ENCODE data around the gene EP400.

EP400 gene

DNA sequence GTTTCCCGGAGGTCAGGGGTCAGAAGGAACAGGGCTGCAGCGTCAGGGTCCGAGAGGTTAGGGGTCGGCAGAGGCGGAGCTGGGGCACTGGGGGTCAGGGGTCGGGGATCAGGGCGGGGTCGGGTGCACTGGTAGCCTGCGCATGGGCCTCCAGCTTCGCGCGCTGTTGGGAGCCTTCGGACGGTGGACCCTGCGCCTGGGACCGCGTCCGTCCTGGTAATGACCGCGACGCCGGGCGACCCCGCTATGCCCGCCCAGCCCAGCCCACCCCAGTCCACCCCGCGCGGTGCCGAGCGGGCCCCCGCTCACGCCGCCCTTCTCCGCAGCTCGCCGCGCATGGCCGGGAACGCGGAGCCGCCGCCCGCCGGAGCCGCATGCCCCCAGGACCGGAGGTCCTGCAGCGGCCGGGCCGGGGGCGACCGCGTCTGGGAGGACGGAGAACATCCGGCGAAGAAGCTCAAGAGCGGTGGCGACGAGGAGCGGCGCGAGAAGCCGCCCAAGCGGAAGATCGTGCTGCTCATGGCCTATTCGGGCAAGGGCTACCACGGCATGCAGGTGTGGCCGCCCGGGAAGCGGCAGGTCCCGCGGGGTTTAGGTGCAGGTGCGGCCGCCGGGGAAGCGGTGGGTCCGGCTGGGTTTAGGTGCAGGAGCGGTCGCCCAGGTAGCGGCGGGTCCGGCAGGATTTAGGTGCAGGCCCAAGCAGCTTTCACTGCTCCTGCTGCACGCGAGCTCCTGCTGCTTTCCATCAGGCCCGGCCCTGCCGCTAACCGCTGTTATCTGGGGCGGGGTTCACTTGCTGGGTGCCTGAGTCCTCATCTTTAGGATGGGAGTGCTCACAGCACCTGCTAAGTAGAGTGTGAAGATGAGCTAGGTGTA, 19.9 kb upstream of the EP400 start:
- Histone ChIP-seq H3K9me3 (ENCODE audit: severe bottlenecking) (peaks cover 9% of the 10 kb centered on the region), H3K27ac (peak overlapping the region; percentile 76), H3K27me3 (ENCODE audit: insufficient read depth, low read depth, severe bottlenecking) (no peaks in the 10 kb centered on the region), H3K4me3 (ENCODE audit: low read depth, low read length) (peak overlapping the region; percentile 62), H3K36me3 (peaks cover 36% of the 10 kb centered on the region)
- TF ChIP-seq CTCF (IDR thresholded peaks at IDR 0.05; ENCODE audit: low read depth, low read length): no peak
- no peak for DNase-seq

DNA sequence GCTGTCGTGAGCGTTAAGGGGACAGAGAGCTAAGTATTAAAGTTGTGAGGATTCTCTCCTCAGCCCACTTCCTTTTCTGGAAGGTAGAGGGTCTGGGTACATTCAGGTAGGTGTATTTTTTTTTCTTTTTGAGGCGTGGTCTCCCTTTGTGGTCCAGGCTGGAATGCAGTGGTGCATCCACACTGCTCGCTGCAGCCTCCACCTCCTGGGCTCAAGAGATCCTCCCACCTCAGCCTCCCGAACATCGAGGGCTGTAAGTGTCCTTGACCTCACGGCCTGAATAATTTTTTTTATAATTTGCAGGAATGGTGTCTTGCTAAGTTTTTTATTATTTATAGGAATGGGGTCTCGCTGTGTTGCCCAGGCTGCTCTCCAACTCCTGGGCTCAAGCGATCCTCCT, 19.2 kb upstream of the EP400 start:
- DNase-seq: no peak
- H3K9me3 ChIP-seq (ENCODE audit: severe bottlenecking): peaks cover 9% of the 10 kb centered on the region

DNA sequence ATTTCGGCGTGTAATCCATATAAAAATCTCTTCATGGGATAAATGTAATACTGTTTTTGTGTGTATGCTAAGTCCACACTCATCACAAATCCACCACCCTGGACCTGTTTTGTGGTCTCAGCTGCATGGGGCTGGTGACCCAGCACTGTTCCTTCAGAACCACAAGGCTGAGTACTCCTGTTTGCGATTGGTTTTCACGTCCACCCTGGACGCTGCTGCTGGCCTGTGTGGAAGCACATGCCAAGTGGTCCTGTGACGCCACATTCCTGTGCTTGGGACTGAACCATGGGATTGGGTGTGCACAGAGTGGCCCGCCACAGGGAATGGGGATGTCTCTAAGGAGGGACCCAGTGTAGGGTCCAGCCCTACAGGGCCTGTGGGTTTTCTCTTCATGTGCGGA, 16.4 kb upstream of the EP400 start:
- H3K27me3 ChIP-seq (ENCODE audit: insufficient read depth, low read depth, severe bottlenecking): no peaks in the 10 kb centered on the region
- DNase-seq: no peak
- peaks cover 48% of the 10 kb centered on the region for H3K36me3 ChIP-seq
- no peak for TF ChIP-seq CTCF (IDR thresholded peaks at IDR 0.05; ENCODE audit: low read depth, low read length)
- no peak overlapping the region for H3K27ac ChIP-seq
- H3K4me3 ChIP-seq (ENCODE audit: low read depth, low read length): no peak overlapping the region
- H3K9me3 ChIP-seq (ENCODE audit: severe bottlenecking): no peaks in the 10 kb centered on the region

More for the DNA sequence above, 19.2 kb upstream of the EP400 start:
- Histone ChIP-seq H3K36me3 (peaks cover 40% of the 10 kb centered on the region), H3K27me3 (ENCODE audit: insufficient read depth, low read depth, severe bottlenecking) (no peaks in the 10 kb centered on the region), H3K27ac (no peak overlapping the region), H3K4me3 (ENCODE audit: low read depth, low read length) (peak overlapping the region; percentile 62)
- no peak for TF ChIP-seq CTCF (IDR thresholded peaks at IDR 0.05; ENCODE audit: low read depth, low read length)

DNA sequence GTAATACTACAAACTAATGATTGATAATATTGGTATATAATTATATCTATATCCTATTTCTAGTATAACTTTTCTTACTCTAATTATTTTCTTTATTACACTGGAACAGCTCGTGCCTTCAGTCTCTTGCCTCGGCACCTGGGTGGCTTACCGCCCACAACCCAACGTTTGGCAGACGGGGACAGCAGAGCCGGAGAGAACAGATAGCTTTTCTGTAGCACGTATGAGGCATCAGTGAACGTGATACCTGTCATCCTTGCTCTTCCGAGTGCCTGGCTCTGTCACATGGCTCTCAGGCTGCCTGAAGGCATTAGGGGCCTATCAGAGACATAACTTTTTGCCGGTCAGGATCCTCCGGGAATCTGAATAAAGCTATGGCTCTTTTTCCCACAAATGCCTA, 15.2 kb upstream of the EP400 start:
- DNase-seq: no peak
- Histone ChIP-seq H3K4me3 (ENCODE audit: low read depth, low read length) (no peak overlapping the region), H3K36me3 (peaks cover 56% of the 10 kb centered on the region), H3K9me3 (ENCODE audit: severe bottlenecking) (no peaks in the 10 kb centered on the region), H3K27ac (no peak overlapping the region), H3K27me3 (ENCODE audit: insufficient read depth, low read depth, severe bottlenecking) (no peaks in the 10 kb centered on the region)
- no peak for TF ChIP-seq CTCF (IDR thresholded peaks at IDR 0.05; ENCODE audit: low read depth, low read length)

- Histone ChIP-seq H3K4me3 (ENCODE audit: low read depth, low read length) (no peak overlapping the region), H3K36me3 (peaks cover 53% of the 10 kb centered on the region), H3K27me3 (ENCODE audit: insufficient read depth, low read depth, severe bottlenecking) (no peaks in the 10 kb centered on the region), H3K27ac (no peak overlapping the region), H3K9me3 (ENCODE audit: severe bottlenecking) (no peaks in the 10 kb centered on the region)
- DNase-seq: no peak
- TF ChIP-seq CTCF (IDR thresholded peaks at IDR 0.05; ENCODE audit: low read depth, low read length): no peak
Observed at GRCh38 chr12:131938082-131938481, 11.7 kb upstream of the EP400 start.
